ENCODE measurements around the gene GUCA2B. TPM values are rescaled to one million over a fixed set of nuclear protein-coding genes. Genes with fewer than 3 reads are reported as not detected.

Gene GUCA2B
- total and polyA plus RNA-seq, 8 donors, result 2.2 to 13.1 (median 4.8) TPM; not detected in 4

- intact Hi-C loops (cut with DNase I; ENCODE audit: low total_unique reads), result loop anchor here (10.0 kb wide), 1 partner anchor 599 kb away; the partner anchor contains the start of gene CLDN19
- peak in 1 of 2 donors; percentile 34 for DNase-seq
- no peak for TF ChIP-seq EP300 (IDR thresholded peaks at IDR 0.05)
- peak in 1 of 4 donors; percentile 19 for TF ChIP-seq POLR2A (IDR thresholded peaks at IDR 0.05)
- no peak for TF ChIP-seq POLR2AphosphoS5 (IDR thresholded peaks at IDR 0.05)
- no peak for TF ChIP-seq CTCF (IDR thresholded peaks at IDR 0.05)
- Histone ChIP-seq H3K4me1 (peaks cover 0 to 5% (median 0%) of the 10 kb centered on the region in 4 donors), H3K27me3 (peaks cover 0 to 76% (median 23%) of the 10 kb centered on the region in 3 donors), H3K27ac (no peak overlapping the region), H3K4me3 (no peak overlapping the region), H3K36me3 (no peaks in the 10 kb centered on the region), H3K9me3 (no peaks in the 10 kb centered on the region)
- WGBS, 5 donors, result 53 to 59% (median 57%) methylated on average over 31 to 41 of the region's 41 CpGs
Measured at GRCh38 chr1:42145764-42146625, 7.2 kb upstream of the GUCA2B start.

DNA sequence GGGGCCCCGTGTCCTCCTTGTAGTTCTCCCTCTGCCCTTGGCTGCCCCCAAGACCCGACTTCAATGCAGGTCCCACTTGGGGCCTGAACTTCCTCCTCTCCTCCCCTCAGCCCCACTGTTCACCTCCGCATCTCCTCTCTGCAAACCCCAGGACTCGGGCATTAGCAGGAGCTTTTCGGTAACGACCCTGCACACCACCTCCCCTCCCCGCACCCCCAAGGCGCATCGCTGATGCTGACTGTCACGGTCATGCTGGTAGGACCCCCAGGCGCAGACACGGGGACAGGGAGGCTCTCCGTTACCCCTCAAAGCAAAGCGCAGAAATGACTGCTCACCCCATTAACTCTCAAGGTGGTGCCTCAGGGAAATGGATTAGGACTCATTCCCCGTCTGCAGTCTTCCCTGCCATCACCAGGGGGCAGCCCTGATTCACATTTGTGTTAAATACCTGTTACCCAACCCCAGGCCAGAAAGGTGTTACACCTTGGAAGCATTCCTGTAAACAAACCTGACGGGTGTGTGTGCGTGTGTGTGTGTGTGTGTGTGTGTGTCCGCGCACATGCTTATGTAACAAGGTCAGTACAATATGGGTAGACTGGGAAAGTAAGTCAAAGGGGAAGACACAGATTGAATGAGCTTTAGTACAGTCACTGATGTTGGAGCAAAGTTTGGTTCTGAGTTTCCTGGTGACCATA is 6.4 kb upstream of the GUCA2B start:
- intact Hi-C loops (cut with DNase I; ENCODE audit: low total_unique reads), result loop anchor here (10.0 kb wide), 1 partner anchor 598 kb away; the partner anchor contains the start of gene CLDN19
- Histone ChIP-seq H3K27me3 (peaks cover 0 to 68% (median 23%) of the 10 kb centered on the region in 3 donors), H3K4me3 (no peak overlapping the region), H3K9me3 (no peaks in the 10 kb centered on the region), H3K27ac (no peak overlapping the region), H3K36me3 (no peaks in the 10 kb centered on the region), H3K4me1 (peaks cover 0 to 5% (median 0%) of the 10 kb centered on the region in 4 donors)
- DNase-seq, result peak; percentile 93
- 15 to 25% (median 23%) methylated on average over 18 to 19 of the region's 19 CpGs for WGBS, 5 donors
- TF ChIP-seq CTCF (IDR thresholded peaks at IDR 0.05) (peak; percentile 16 to 98 (median 83)), EP300 (IDR thresholded peaks at IDR 0.05) (no peak), POLR2AphosphoS5 (IDR thresholded peaks at IDR 0.05) (peak in 1 of 3 donors; percentile 71)

DNA sequence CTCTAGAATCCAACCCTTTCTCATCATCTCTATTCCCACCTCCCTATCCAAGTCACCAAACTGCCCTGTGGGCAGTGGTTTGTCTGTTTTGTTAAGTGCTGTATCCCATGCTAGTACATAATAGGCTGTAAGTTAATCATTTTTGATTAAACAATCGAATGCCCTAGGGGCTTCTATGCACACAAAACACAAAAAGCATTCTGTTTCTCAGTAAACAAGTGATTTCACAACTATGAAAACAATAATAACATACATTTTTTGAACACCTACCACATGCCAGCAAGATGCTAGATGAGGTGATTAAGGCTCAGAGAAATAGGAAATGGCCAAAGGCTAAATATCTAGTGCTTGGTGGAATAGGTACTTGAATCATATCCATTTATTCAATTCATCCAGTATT is 5.0 kb upstream of the GUCA2B start:
- peaks cover 0 to 60% (median 23%) of the 10 kb centered on the region in 3 donors for H3K27me3 ChIP-seq
- H3K4me1 ChIP-seq, result peaks cover 5 to 11% (median 10%) of the 10 kb centered on the region in 4 donors
- no peak overlapping the region for H3K4me3 ChIP-seq
- intact Hi-C loops (cut with DNase I; ENCODE audit: low total_unique reads), result loop anchor here (10.0 kb wide), 1 partner anchor 597 kb away; the partner anchor contains the start of gene CLDN19
- H3K27ac ChIP-seq, result no peak overlapping the region
- no peaks in the 10 kb centered on the region for H3K9me3 ChIP-seq
- no peak for TF ChIP-seq CTCF (IDR thresholded peaks at IDR 0.05)
- TF ChIP-seq EP300 (IDR thresholded peaks at IDR 0.05), result no peak
- no peak for TF ChIP-seq POLR2AphosphoS5 (IDR thresholded peaks at IDR 0.05)
- WGBS, 5 donors, result 61 to 75% (median 70%) methylated on average over 1 of the region's 1 CpG
- no peaks in the 10 kb centered on the region for H3K36me3 ChIP-seq
- DNase-seq, result no peak

GRCh38 chr1:42150651-42151050 is 2.6 kb upstream of the GUCA2B start:
- H3K27ac ChIP-seq, result no peak overlapping the region
- peaks cover 5 to 15% (median 12%) of the 10 kb centered on the region in 4 donors for H3K4me1 ChIP-seq
- H3K9me3 ChIP-seq, result no peaks in the 10 kb centered on the region
- intact Hi-C loops (cut with DNase I; ENCODE audit: low total_unique reads), result no loop called here
- no peaks in the 10 kb centered on the region for H3K36me3 ChIP-seq
- H3K27me3 ChIP-seq, result peaks cover 0 to 35% (median 11%) of the 10 kb centered on the region in 3 donors
- H3K4me3 ChIP-seq, result no peak overlapping the region
- no peak for DNase-seq
- TF ChIP-seq CTCF (IDR thresholded peaks at IDR 0.05) (no peak), EP300 (IDR thresholded peaks at IDR 0.05) (no peak), POLR2AphosphoS5 (IDR thresholded peaks at IDR 0.05) (no peak), POLR2A (IDR thresholded peaks at IDR 0.05) (no peak)
- 82 to 88% (median 86%) methylated on average over 5 of the region's 5 CpGs for WGBS, 5 donors

All from stomach (tissue), 9 donors.